WERI-Rb-1 (cell line): Measurements from ENCODE around the gene HMGXB4.

Source experiments
- DNase-seq: peaks from one replicate; pipeline ENCODE4 v3.0.0-alpha.2; 2020
- H3K27ac ChIP-seq: fragments of 250-450 bp; sonication (Bioruptor Pico); 2 replicates; pipeline ENCODE4 v1.5.1; 2020; ENCODE audit warnings: mild to moderate bottlenecking, moderate library complexity
- H3K27me3 ChIP-seq: fragments of 250-450 bp; sonication (Bioruptor Pico); 2 replicates; pipeline ENCODE4 v1.5.1; 2021; ENCODE audit warnings: mild to moderate bottlenecking, low read depth, moderate library complexity; ENCODE audit not compliant: insufficient read depth, severe bottlenecking
- H3K36me3 ChIP-seq: fragments of 250-450 bp; sonication (Bioruptor Pico); 2 replicates; pipeline ENCODE4 v1.5.1; 2020; ENCODE audit warnings: mild to moderate bottlenecking, moderate library complexity
- H3K4me3 ChIP-seq: 2 replicates; pipeline ENCODE4 v1.5.1; 2011; ENCODE audit warnings: low read depth, mild to moderate bottlenecking, control low read depth, low read length
- H3K9me3 ChIP-seq: fragments of 250-450 bp; sonication (Bioruptor Pico); 2 replicates; pipeline ENCODE4 v1.5.1; 2021; ENCODE audit warnings: mild to moderate bottlenecking, moderate library complexity; ENCODE audit not compliant: severe bottlenecking
- TF ChIP-seq, protein P1 (sequence below): IDR thresholded peaks from 2 replicates; pipeline ENCODE4 v1.5.1; 2011; ENCODE audit warnings: low read depth, mild to moderate bottlenecking, control low read depth, inconsistent platforms, low read length

The HMGXB4 gene

DNA sequence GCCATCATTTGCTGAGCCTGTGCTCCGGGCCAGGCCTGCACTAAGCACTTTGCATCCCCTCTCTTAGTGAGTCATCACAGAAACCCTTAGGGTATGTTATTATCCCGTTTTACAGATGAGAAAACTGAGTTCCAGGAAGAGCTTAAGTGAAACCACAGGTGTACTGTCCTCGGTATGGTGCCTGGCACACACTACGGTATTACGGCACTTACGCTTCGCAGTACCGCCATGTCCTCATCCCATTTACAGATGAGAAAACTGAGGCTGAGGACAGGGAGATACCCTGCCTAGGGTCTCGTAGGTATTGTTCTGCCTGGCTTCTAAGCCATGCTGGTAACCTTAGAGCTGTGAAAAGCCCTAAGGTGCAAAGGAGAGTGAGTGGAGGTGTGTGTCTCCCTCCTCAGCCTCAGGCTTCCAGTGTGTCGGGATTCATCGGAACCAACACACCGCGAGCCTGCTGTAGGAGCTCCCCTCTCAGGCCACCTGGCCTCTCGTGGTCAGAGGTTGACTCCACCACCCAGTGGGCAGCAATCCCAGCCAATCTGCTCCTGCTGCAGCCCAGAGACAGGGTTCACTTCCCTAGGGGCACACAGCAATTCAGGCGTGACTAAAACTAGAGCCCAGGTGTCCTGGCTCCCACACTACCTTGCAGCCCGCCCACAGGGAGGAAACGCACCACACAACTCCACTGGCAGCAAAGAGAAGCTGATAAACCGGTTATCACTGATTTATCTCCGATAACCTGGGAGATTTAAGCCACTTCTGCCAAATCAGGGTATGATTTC is 84.0 kb downstream of the HMGXB4 start:
- no peaks in the 10 kb centered on the region for H3K27me3 ChIP-seq
- H3K27ac ChIP-seq: no peak overlapping the region
- TF ChIP-seq, protein P1, sequence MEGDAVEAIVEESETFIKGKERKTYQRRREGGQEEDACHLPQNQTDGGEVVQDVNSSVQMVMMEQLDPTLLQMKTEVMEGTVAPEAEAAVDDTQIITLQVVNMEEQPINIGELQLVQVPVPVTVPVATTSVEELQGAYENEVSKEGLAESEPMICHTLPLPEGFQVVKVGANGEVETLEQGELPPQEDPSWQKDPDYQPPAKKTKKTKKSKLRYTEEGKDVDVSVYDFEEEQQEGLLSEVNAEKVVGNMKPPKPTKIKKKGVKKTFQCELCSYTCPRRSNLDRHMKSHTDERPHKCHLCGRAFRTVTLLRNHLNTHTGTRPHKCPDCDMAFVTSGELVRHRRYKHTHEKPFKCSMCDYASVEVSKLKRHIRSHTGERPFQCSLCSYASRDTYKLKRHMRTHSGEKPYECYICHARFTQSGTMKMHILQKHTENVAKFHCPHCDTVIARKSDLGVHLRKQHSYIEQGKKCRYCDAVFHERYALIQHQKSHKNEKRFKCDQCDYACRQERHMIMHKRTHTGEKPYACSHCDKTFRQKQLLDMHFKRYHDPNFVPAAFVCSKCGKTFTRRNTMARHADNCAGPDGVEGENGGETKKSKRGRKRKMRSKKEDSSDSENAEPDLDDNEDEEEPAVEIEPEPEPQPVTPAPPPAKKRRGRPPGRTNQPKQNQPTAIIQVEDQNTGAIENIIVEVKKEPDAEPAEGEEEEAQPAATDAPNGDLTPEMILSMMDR: no peak
- peaks cover 2% of the 10 kb centered on the region for H3K9me3 ChIP-seq
- no peak overlapping the region for H3K4me3 ChIP-seq
- peaks cover 4% of the 10 kb centered on the region; the same call in 1 of the 2 replicates for H3K36me3 ChIP-seq
- DNase-seq: no peak

DNA sequence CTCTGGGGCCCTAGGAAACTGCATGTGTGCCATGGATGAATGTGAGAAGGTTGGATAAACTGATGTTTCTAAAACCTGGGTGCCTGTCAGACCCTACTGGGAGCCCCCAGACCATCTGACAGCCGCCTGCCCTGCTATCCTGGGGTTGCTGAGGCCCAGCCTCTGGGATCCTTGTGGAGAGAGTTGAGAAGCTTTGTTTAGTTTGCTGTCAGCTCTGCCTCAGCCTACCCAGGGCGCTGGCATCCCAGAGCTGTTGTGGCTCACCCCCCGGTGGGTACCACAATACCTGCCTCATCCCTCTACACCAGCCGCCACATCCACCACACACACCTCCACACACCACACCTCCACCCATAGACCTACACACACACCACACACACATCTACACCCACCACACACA is 85.1 kb downstream of the HMGXB4 start:
- H3K27me3 ChIP-seq: no peaks in the 10 kb centered on the region
- no peak for DNase-seq
- H3K4me3 ChIP-seq: no peak overlapping the region
- no peak overlapping the region for H3K27ac ChIP-seq
- H3K9me3 ChIP-seq: peaks cover 2% of the 10 kb centered on the region
- peaks cover 4% of the 10 kb centered on the region; the same call in 1 of the 2 replicates for H3K36me3 ChIP-seq
- TF ChIP-seq, protein P1: no peak

DNA sequence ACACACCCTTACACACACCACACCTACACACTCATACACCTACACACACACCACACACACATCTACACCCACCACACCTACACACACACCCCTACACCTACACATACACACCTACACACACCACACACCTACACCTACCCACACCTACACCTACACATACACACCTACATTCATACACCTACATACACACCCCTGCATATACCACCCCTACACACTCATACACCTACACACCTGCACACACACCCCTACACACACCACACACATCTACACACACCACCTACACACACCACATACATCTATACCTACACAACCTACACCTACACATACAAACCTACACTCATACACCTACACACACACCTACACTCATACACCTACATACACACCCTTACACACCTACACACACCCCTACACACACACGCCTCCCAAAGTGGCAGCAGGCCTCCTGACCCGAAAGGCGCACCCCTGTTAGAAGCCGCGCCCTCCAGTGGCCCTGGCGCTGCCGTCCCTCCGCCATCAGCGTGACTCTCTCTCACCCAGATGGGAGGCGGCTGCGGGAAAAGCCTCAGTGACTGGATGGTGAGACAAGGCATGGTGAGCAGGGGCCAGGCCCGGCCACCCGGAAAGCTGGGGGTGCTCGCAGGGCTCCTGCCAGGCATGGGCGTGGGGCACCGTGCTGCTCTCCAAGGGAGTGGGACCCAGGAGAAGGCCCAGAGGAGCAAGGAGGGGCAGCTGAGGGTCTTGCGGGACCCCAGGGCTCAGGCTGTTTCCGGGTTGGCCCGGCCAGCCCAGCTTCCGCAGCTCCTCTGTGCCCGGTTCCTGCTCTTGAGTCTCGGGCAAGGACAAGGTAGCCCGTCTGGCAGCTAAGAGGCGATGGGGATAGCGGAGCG is 86.6 kb downstream of the HMGXB4 start:
- TF ChIP-seq, protein P1: no peak
- H3K36me3 ChIP-seq: peaks cover 1% of the 10 kb centered on the region; the same call in 1 of the 2 replicates

DNA sequence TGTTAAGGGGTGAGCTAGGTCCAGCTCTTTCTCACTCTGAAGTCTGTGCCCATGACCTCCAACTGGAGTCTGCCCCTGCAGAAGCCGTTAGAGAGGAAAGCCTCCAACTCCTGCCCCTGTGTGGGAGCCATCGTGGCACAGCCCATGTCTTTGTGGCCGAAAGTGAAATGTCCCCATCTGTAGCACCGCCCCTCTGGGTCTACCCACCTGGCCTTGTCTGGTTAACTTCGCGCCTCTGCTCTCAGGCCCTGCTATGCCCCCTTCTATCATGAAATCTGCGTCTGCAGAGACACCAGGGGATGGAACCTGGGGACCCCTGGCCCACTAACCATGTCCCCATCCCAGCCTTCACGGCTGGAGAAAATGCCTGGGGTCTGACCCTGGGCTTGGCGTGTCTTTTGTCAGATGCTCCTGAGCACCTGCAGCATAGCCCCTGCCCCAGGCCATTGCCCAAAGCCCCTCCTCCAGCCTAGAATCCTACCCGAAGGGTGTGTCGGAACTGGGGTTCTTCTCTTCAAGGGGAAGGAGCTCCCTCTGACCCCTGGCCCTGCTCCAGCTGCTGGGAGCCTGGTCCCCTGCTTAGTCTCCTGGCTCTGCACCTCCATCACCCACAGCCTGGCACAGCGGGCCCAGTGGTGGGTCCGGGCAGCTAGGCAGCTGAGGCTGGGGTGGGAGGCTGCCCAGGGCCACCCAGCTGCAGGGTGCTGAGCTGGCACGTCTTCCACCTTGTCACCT is 87.8 kb downstream of the HMGXB4 start:
- H3K27me3 ChIP-seq: no peaks in the 10 kb centered on the region
- no peak for DNase-seq

More for the DNA sequence above, 86.6 kb downstream of the HMGXB4 start:
- peaks cover 2% of the 10 kb centered on the region for H3K9me3 ChIP-seq
- DNase-seq: no peak
- no peaks in the 10 kb centered on the region for H3K27me3 ChIP-seq
- no peak overlapping the region for H3K27ac ChIP-seq
- H3K4me3 ChIP-seq: no peak overlapping the region

More for the DNA sequence above, 87.8 kb downstream of the HMGXB4 start:
- TF ChIP-seq, protein P1: no peak
- H3K9me3 ChIP-seq: peaks cover 2% of the 10 kb centered on the region
- H3K4me3 ChIP-seq: no peak overlapping the region
- H3K27ac ChIP-seq: no peak overlapping the region
- no peaks in the 10 kb centered on the region for H3K36me3 ChIP-seq
